ENCODE results near the gene MCTP1.

Gene MCTP1

DNA sequence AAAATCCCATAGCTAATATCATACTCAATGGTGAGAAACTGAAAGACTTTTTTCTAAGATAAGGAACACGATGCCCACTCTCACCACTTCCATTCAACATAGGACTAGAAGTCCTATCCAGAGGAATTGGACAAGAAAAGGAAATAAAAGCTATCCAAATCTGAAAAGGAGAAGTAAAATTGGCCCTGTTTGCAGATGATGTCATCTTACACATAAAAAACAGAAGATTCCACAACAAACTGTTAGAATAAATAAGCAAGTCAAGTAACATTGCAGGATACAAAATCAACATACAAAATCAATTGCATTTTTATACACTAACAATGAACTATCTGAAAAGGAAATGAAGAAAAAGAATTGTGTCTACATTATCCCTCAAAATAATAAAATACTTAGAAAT, 308.0 kb downstream of the MCTP1 start:
- Histone ChIP-seq H4K20me1 (ENCODE audit: insufficient read depth, low read length) (no peaks in the 10 kb centered on the region), H3K36me3 (replicated peaks; ENCODE audit: low read depth, low read length) (no peaks in the 10 kb centered on the region), H2AFZ (ENCODE audit: low read depth, low read length) (no peak overlapping the region), H3K9me3 (ENCODE audit: insufficient read depth, low read length) (no peaks in the 10 kb centered on the region), H3K9ac (ENCODE audit: low read length) (no peak overlapping the region), H3K27me3 (ENCODE audit: low read depth, low read length) (no peaks in the 10 kb centered on the region), H3K4me2 (ENCODE audit: low read length) (no peak overlapping the region), H3K79me2 (ENCODE audit: low read length) (no peaks in the 10 kb centered on the region), H3K4me1 (ENCODE audit: low read length) (no peaks in the 10 kb centered on the region), H3K4me3 (ENCODE audit: low read length) (no peak overlapping the region), H3K27ac (ENCODE audit: low read length) (no peak overlapping the region)
- TF ChIP-seq, protein P1, sequence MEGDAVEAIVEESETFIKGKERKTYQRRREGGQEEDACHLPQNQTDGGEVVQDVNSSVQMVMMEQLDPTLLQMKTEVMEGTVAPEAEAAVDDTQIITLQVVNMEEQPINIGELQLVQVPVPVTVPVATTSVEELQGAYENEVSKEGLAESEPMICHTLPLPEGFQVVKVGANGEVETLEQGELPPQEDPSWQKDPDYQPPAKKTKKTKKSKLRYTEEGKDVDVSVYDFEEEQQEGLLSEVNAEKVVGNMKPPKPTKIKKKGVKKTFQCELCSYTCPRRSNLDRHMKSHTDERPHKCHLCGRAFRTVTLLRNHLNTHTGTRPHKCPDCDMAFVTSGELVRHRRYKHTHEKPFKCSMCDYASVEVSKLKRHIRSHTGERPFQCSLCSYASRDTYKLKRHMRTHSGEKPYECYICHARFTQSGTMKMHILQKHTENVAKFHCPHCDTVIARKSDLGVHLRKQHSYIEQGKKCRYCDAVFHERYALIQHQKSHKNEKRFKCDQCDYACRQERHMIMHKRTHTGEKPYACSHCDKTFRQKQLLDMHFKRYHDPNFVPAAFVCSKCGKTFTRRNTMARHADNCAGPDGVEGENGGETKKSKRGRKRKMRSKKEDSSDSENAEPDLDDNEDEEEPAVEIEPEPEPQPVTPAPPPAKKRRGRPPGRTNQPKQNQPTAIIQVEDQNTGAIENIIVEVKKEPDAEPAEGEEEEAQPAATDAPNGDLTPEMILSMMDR (IDR thresholded peaks at IDR 0.05; ENCODE audit: low read depth, low read length), result no peak
- TF ChIP-seq EZH2phosphoT487 (IDR thresholded peaks at IDR 0.05; ENCODE audit: low read depth), result no peak

DNA sequence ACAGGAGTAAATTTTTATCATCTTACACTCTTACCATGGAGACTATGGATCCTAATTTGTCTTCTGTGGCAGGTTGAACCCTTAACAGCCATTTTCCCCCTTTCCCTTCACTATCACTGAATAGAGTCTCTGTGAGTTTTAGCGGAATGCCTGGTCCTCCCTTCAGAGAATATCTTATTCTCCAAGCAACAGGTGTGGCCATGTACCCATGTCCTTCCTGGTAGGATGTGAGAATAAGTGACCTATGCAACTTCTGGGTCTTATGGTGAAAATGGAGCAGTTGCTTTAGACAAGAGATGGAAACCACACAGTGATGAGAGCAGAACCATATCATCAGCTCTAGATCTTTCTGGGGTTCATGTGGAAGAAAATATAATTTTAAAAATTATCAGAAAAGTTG, 312.6 kb downstream of the MCTP1 start:
- H3K36me3 ChIP-seq (replicated peaks; ENCODE audit: low read depth, low read length), result no peaks in the 10 kb centered on the region
- H3K79me2 ChIP-seq (ENCODE audit: low read length), result no peaks in the 10 kb centered on the region
- H3K27me3 ChIP-seq (ENCODE audit: low read depth, low read length), result no peaks in the 10 kb centered on the region
- no peaks in the 10 kb centered on the region for H3K9me3 ChIP-seq (ENCODE audit: insufficient read depth, low read length)
- H4K20me1 ChIP-seq (ENCODE audit: insufficient read depth, low read length), result no peaks in the 10 kb centered on the region
- H3K27ac ChIP-seq (ENCODE audit: low read length), result no peak overlapping the region
- peaks cover 4% of the 10 kb centered on the region; the same call in 1 of the 2 replicates for H3K4me1 ChIP-seq (ENCODE audit: low read length)
- H3K4me3 ChIP-seq (ENCODE audit: low read length), result no peak overlapping the region
- no peak overlapping the region for H2AFZ ChIP-seq (ENCODE audit: low read depth, low read length)
- H3K4me2 ChIP-seq (ENCODE audit: low read length), result no peak overlapping the region
- no peak for TF ChIP-seq EZH2phosphoT487 (IDR thresholded peaks at IDR 0.05; ENCODE audit: low read depth)
- TF ChIP-seq, protein P1 (IDR thresholded peaks at IDR 0.05; ENCODE audit: low read depth, low read length), result no peak
- H3K9ac ChIP-seq (ENCODE audit: low read length), result no peak overlapping the region

DNA sequence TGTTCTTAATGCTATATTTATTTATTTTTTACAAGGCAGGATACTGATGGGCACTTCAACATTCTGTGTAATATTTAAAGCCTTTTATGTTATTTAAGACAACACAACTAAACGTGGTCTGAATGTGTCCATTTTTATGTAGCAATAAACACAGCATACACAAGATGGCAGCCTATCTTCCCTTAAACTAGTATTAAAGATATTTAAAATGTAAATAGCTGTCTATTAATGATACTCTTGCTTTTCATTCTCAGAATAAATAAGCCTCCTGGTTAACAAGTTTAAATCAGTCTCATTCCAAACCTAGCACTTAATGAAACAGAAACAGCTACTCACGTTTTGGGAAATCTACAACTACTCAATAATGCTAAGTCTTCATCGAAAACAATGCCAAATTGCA, 315.7 kb downstream of the MCTP1 start:
- no peaks in the 10 kb centered on the region for H3K27me3 ChIP-seq (ENCODE audit: low read depth, low read length)
- H3K79me2 ChIP-seq (ENCODE audit: low read length), result no peaks in the 10 kb centered on the region
- no peaks in the 10 kb centered on the region for H4K20me1 ChIP-seq (ENCODE audit: insufficient read depth, low read length)
- TF ChIP-seq EZH2phosphoT487 (IDR thresholded peaks at IDR 0.05; ENCODE audit: low read depth), result no peak
- TF ChIP-seq, protein P1 (IDR thresholded peaks at IDR 0.05; ENCODE audit: low read depth, low read length), result peak; percentile 56
- 0 out of 2 replicates have a peak overlapping the region, but pooled peaks have one; percentile 34 for H3K4me2 ChIP-seq (ENCODE audit: low read length)
- H3K9ac ChIP-seq (ENCODE audit: low read length), result no peak overlapping the region
- H3K9me3 ChIP-seq (ENCODE audit: insufficient read depth, low read length), result no peaks in the 10 kb centered on the region
- H3K4me1 ChIP-seq (ENCODE audit: low read length), result peaks cover 4% of the 10 kb centered on the region; the same call in 1 of the 2 replicates
- no peak overlapping the region for H2AFZ ChIP-seq (ENCODE audit: low read depth, low read length)
- no peak overlapping the region for H3K27ac ChIP-seq (ENCODE audit: low read length)
- H3K36me3 ChIP-seq (replicated peaks; ENCODE audit: low read depth, low read length), result no peaks in the 10 kb centered on the region
- no peak overlapping the region for H3K4me3 ChIP-seq (ENCODE audit: low read length)

DNA sequence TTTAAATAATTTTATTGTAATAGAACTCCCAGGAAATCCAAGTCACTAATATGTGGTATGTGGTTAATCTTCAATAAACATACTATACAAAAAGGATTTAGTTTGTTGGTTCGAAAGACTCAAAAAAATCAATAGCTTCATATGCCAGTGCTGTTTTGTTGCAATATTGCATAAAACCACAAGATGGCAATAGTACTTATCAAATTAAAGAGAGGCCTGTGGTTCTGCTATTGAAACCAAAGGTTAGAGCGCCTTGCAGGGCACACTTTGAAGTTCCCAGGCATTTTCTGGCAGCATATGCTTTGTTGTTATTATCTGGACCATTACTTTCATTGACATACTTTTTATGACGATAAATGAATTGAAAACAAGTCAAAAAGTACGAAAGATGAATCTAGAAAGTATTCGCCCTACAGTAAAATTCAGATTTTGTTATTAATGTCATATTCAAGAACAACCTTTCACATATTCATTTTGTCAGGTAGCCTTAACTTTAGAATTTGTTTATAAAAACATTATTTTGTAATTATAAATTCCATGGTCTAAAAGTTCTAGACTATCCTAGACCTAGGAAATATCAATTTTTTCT, 316.3 kb downstream of the MCTP1 start:
- Histone ChIP-seq H3K4me3 (ENCODE audit: low read length) (no peak overlapping the region), H3K9me3 (ENCODE audit: insufficient read depth, low read length) (no peaks in the 10 kb centered on the region), H3K4me2 (ENCODE audit: low read length) (peak overlapping the region; percentile 34; the same call in 1 of the 2 replicates), H3K79me2 (ENCODE audit: low read length) (no peaks in the 10 kb centered on the region), H3K27me3 (ENCODE audit: low read depth, low read length) (no peaks in the 10 kb centered on the region), H3K36me3 (replicated peaks; ENCODE audit: low read depth, low read length) (no peaks in the 10 kb centered on the region), H3K27ac (ENCODE audit: low read length) (no peak overlapping the region), H3K9ac (ENCODE audit: low read length) (no peak overlapping the region), H2AFZ (ENCODE audit: low read depth, low read length) (no peak overlapping the region), H3K4me1 (ENCODE audit: low read length) (peaks cover 4% of the 10 kb centered on the region; the same call in 1 of the 2 replicates), H4K20me1 (ENCODE audit: insufficient read depth, low read length) (no peaks in the 10 kb centered on the region)
- TF ChIP-seq EZH2phosphoT487 (IDR thresholded peaks at IDR 0.05; ENCODE audit: low read depth), result no peak
- TF ChIP-seq, protein P1 (IDR thresholded peaks at IDR 0.05; ENCODE audit: low read depth, low read length), result peak; percentile 59

All from OCI-LY3 (cell line).